ENCODE measurements around the gene HAPLN2. TPM values are rescaled to one million over a fixed set of nuclear protein-coding genes. Genes with fewer than 3 reads are reported as not detected.

Gene HAPLN2
- total and polyA plus RNA-seq, 8 donors = 0.38 to 0.46 TPM; not detected in 6

DNA sequence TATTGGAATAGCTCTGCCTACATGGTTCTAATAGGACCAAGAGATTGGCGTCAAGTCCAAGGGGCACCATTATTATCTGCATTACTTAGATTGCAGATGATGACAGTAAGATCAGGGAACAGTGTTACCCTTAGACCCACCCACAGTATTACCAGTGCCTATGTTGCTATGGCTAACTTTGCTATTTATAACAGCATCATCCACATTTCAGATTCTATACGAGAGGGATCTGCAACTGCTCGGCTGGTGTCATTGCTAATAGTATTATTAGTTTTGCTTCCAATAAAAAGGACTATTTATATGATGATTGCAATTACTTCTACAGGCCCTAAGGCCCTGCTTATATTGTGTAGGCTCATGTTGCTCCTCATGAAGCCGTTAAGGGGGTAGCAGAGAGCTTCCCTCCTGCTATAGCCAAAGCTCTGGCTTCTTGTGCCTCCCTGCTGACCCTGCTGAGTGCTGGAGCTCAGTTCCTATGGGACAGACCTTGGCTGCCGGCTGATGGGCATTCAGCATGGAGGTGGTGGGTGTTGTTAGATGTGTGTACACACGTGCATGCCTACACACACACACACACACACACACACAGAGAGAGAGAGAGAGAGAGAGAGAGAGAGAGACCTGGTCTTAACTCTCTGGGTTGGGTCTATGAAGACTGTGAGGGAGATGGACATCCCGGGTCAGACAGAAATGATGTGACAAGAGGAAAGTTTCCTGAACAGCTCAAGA is 24.0 kb downstream of the HAPLN2 start:
- Histone ChIP-seq H3K9me3 (no peaks in the 10 kb centered on the region), H3K4me3 (no peak overlapping the region), H3K4me1 (peaks cover 5 to 8% (median 5%) of the 10 kb centered on the region in 3 donors), H3K36me3 (no peaks in the 10 kb centered on the region), H3K27me3 (peaks cover 0 to 27% (median 3%) of the 10 kb centered on the region in 4 donors), H3K27ac (no peak overlapping the region)
- intact Hi-C loops (cut with DNase I) = no loop called here
- no peak for FAIRE-seq
- no peak for ATAC-seq
- no peak for DNase-seq
- 51 to 72% methylated on average over 7 of the region's 7 CpGs for WGBS, 2 donors
- TF ChIP-seq, protein P1, sequence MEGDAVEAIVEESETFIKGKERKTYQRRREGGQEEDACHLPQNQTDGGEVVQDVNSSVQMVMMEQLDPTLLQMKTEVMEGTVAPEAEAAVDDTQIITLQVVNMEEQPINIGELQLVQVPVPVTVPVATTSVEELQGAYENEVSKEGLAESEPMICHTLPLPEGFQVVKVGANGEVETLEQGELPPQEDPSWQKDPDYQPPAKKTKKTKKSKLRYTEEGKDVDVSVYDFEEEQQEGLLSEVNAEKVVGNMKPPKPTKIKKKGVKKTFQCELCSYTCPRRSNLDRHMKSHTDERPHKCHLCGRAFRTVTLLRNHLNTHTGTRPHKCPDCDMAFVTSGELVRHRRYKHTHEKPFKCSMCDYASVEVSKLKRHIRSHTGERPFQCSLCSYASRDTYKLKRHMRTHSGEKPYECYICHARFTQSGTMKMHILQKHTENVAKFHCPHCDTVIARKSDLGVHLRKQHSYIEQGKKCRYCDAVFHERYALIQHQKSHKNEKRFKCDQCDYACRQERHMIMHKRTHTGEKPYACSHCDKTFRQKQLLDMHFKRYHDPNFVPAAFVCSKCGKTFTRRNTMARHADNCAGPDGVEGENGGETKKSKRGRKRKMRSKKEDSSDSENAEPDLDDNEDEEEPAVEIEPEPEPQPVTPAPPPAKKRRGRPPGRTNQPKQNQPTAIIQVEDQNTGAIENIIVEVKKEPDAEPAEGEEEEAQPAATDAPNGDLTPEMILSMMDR (IDR thresholded peaks at IDR 0.05) = no peak

DNA sequence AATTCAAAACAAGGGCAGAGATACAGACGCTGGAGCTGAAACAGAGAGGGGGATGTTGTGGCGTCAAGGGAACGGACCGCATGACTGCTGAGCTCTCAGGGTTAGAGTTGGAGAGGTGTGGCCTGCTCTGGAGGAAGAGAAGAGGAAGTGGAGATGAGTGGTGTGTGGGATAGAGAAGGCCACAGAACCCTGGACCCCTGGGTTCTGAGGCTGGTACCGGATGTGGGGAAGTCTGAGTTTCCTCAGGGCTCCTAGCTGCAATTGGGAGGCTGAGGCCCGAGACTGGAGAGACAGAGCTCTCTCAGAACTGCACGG is 24.5 kb downstream of the HAPLN2 start:
- intact Hi-C loops (cut with DNase I) = no loop called here
- 80 to 83% methylated on average over 7 of the region's 7 CpGs for WGBS, 2 donors

DNA sequence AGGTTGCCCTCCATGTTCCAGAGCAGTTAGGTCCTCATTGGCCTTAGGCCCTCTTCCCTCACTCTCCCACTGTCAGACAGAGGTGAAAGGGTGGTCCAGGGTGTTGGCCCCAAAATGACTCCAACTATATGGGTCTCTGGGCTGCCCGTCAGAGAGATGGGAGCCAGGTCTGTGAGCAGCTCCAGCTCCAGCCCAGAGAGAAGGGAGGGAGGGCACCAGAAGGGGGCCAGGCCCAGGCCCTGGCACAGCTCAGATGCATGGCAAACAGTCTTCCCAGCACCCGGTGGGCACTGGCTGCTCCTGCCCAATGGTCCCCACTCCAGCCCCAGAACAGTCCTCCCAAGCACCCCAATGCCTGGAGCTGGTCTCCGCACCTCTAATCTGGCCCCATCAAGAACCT is 24.9 kb downstream of the HAPLN2 start:
- no peak for FAIRE-seq
- TF ChIP-seq, protein P1 (IDR thresholded peaks at IDR 0.05) = no peak
- Histone ChIP-seq H3K4me1 (peaks cover 5 to 8% (median 5%) of the 10 kb centered on the region in 3 donors), H3K36me3 (no peaks in the 10 kb centered on the region), H3K27me3 (peaks cover 0 to 27% (median 3%) of the 10 kb centered on the region in 4 donors), H3K9me3 (no peaks in the 10 kb centered on the region), H3K4me3 (no peak overlapping the region), H3K27ac (no peak overlapping the region)
- intact Hi-C loops (cut with DNase I) = no loop called here
- 73 to 92% methylated on average over 3 of the region's 3 CpGs for WGBS, 2 donors
- DNase-seq = no peak
- no peak for ATAC-seq

More for the DNA sequence above, 24.5 kb downstream of the HAPLN2 start:
- no peak for DNase-seq
- Histone ChIP-seq H3K27me3 (peaks cover 0 to 27% (median 3%) of the 10 kb centered on the region in 4 donors), H3K36me3 (no peaks in the 10 kb centered on the region), H3K4me3 (no peak overlapping the region), H3K27ac (no peak overlapping the region), H3K4me1 (peaks cover 5 to 8% (median 5%) of the 10 kb centered on the region in 3 donors), H3K9me3 (no peaks in the 10 kb centered on the region)
- peak in 1 of 4 donors; percentile 23 for ATAC-seq
- TF ChIP-seq, protein P1 (IDR thresholded peaks at IDR 0.05) = no peak
- FAIRE-seq = no peak

DNA sequence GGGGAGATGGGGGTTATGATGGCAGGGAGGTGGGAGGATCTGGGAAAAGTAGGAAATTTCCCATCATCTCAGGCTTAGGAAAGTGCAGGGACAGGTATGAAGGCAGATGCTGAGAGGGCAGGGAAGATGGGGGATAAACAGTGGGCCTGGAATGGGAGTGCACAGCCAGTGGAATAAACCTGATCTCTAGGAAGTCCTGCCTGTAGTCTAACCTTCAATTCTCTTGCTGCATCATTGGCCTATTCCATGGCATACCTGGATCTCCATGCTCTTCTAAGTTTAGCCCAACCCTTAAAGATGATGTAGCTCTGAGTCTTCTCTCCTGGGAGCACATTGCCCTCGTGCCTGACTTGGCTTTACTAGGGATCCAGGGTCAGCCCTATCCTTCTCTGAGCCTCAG is 25.4 kb downstream of the HAPLN2 start:
- Histone ChIP-seq H3K36me3 (no peaks in the 10 kb centered on the region), H3K27me3 (peaks cover 0 to 27% (median 3%) of the 10 kb centered on the region in 4 donors), H3K4me3 (no peak overlapping the region), H3K27ac (no peak overlapping the region), H3K9me3 (no peaks in the 10 kb centered on the region), H3K4me1 (peaks cover 5 to 8% (median 5%) of the 10 kb centered on the region in 3 donors)
- DNase-seq = no peak
- WGBS, 2 donors = 27 to 62% methylated on average over 1 of the region's 1 CpG
- intact Hi-C loops (cut with DNase I) = no loop called here
- no peak for FAIRE-seq
- TF ChIP-seq, protein P1 (IDR thresholded peaks at IDR 0.05) = no peak
- ATAC-seq = no peak

DNA sequence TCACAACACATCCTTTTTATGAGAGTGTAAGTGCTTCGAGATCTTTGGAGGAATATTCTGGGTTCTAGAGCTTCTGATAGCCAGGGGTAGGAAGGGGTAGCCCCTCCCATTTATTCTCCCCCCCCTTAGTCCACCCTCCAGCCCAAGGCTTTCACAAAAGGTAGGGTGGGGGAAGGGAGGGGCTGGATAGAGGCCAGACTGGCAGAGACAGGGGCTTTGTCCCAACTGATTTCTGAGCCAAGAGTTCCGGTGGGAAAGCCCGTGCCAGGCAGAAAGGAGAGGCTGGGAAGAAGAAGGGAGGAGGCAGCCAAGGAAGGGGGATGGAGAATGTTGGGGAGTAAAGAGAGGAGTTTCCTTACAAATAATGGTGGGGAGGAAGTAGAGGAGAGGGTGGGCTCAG is 25.8 kb downstream of the HAPLN2 start:
- no peak overlapping the region for H3K27ac ChIP-seq
- H3K9me3 ChIP-seq = no peaks in the 10 kb centered on the region
- peaks cover 5 to 8% (median 5%) of the 10 kb centered on the region in 3 donors for H3K4me1 ChIP-seq
- H3K4me3 ChIP-seq = no peak overlapping the region
- TF ChIP-seq, protein P1 (IDR thresholded peaks at IDR 0.05) = no peak
- intact Hi-C loops (cut with DNase I) = no loop called here
- FAIRE-seq (no peak), DNase-seq (no peak), ATAC-seq (no peak)
- no peaks in the 10 kb centered on the region for H3K36me3 ChIP-seq
- peaks cover 0 to 27% (median 3%) of the 10 kb centered on the region in 4 donors for H3K27me3 ChIP-seq
- 45 to 48% methylated on average over 3 of the region's 3 CpGs for WGBS, 2 donors
